WERI-Rb-1 (cell line): ENCODE results near the gene SECISBP2.

Source experiments
- DNase-seq: peaks from one replicate; pipeline ENCODE4 v3.0.0-alpha.2; 2020
- H3K27ac ChIP-seq: fragments of 250-450 bp; sonication (Bioruptor Pico); 2 replicates; pipeline ENCODE4 v1.5.1; 2020; ENCODE audit warnings: mild to moderate bottlenecking, moderate library complexity
- H3K27me3 ChIP-seq: fragments of 250-450 bp; sonication (Bioruptor Pico); 2 replicates; pipeline ENCODE4 v1.5.1; 2021; ENCODE audit warnings: mild to moderate bottlenecking, low read depth, moderate library complexity; ENCODE audit not compliant: insufficient read depth, severe bottlenecking
- H3K36me3 ChIP-seq: fragments of 250-450 bp; sonication (Bioruptor Pico); 2 replicates; pipeline ENCODE4 v1.5.1; 2020; ENCODE audit warnings: mild to moderate bottlenecking, moderate library complexity
- H3K4me3 ChIP-seq: 2 replicates; pipeline ENCODE4 v1.5.1; 2011; ENCODE audit warnings: low read depth, mild to moderate bottlenecking, control low read depth, low read length
- H3K9me3 ChIP-seq: fragments of 250-450 bp; sonication (Bioruptor Pico); 2 replicates; pipeline ENCODE4 v1.5.1; 2021; ENCODE audit warnings: mild to moderate bottlenecking, moderate library complexity; ENCODE audit not compliant: severe bottlenecking
- TF ChIP-seq, protein P1 (sequence below): IDR thresholded peaks from 2 replicates; pipeline ENCODE4 v1.5.1; 2011; ENCODE audit warnings: low read depth, mild to moderate bottlenecking, control low read depth, inconsistent platforms, low read length

Gene SECISBP2

GRCh38 chr9:89376286-89376685, 58.0 kb downstream of the SECISBP2 start:
- H3K27ac ChIP-seq: no peak overlapping the region
- H3K27me3 ChIP-seq: no peaks in the 10 kb centered on the region
- no peak overlapping the region for H3K4me3 ChIP-seq
- H3K36me3 ChIP-seq: peaks cover 10% of the 10 kb centered on the region
- DNase-seq: no peak
- TF ChIP-seq, protein P1, sequence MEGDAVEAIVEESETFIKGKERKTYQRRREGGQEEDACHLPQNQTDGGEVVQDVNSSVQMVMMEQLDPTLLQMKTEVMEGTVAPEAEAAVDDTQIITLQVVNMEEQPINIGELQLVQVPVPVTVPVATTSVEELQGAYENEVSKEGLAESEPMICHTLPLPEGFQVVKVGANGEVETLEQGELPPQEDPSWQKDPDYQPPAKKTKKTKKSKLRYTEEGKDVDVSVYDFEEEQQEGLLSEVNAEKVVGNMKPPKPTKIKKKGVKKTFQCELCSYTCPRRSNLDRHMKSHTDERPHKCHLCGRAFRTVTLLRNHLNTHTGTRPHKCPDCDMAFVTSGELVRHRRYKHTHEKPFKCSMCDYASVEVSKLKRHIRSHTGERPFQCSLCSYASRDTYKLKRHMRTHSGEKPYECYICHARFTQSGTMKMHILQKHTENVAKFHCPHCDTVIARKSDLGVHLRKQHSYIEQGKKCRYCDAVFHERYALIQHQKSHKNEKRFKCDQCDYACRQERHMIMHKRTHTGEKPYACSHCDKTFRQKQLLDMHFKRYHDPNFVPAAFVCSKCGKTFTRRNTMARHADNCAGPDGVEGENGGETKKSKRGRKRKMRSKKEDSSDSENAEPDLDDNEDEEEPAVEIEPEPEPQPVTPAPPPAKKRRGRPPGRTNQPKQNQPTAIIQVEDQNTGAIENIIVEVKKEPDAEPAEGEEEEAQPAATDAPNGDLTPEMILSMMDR: no peak
- H3K9me3 ChIP-seq: no peaks in the 10 kb centered on the region

DNA sequence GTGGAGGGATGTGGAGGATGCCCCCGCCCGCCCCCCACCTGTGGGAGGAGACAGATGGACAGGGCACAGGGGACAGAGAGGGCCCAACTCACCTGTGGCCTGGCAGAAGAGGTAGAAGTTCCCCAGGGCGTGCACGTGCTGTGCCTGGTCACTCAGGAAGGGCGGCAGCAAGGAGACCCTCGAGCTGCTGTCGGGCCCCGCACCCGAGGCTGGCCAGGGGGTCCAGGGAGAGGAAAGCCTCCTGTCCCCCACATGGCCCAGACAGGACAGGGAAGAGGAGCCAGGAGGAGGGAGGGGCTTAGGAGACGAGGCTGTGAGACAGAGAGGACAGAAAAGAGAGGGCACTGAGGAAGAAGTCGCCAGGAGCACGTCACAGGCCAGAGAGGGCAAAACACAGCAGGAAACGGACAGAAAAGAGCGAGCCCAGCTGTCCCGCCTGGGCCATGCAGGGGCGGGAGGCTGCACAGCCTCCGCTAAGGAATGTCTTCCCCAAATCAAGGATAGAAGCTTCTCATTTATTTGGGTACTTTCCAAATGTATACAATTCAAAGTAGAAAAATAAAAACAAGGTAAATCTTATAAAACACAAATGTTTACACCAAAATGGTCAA, 58.5 kb downstream of the SECISBP2 start:
- TF ChIP-seq, protein P1: no peak
- no peaks in the 10 kb centered on the region for H3K27me3 ChIP-seq
- no peak overlapping the region for H3K27ac ChIP-seq
- no peak overlapping the region for H3K4me3 ChIP-seq
- no peaks in the 10 kb centered on the region for H3K9me3 ChIP-seq
- no peak for DNase-seq
- peaks cover 13% of the 10 kb centered on the region for H3K36me3 ChIP-seq

- Histone ChIP-seq H3K36me3 (peaks cover 13% of the 10 kb centered on the region), H3K27me3 (no peaks in the 10 kb centered on the region), H3K27ac (no peak overlapping the region), H3K4me3 (no peak overlapping the region), H3K9me3 (no peaks in the 10 kb centered on the region)
- TF ChIP-seq, protein P1: no peak
- DNase-seq: no peak
Observed at GRCh38 chr9:89377411-89377810, 59.1 kb downstream of the SECISBP2 start.

DNA sequence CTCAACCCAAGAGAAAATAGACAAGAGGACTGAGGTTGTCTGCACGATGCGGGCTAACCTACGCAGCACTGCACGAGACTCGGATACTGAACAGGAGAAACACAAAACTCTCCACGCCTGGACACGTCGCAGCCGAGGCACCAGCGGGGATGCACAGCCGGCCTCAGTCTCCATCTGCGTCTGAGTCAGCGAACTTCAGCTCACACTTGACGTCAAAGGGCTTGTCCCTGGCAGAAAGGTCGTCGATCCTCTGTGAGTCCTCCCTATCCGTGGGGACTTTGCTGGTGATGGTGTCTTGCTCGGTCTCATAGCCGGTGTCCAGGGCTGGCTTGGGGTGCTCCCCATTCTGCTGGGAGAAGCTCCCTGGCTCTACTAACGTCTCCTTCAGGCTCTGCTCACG, 60.2 kb downstream of the SECISBP2 start:
- TF ChIP-seq, protein P1: no peak
- Histone ChIP-seq H3K27me3 (no peaks in the 10 kb centered on the region), H3K9me3 (no peaks in the 10 kb centered on the region), H3K4me3 (no peak overlapping the region), H3K27ac (no peak overlapping the region), H3K36me3 (peaks cover 13% of the 10 kb centered on the region)
- DNase-seq: no peak

- H3K27ac ChIP-seq: no peak overlapping the region
- no peak for DNase-seq
- H3K9me3 ChIP-seq: no peaks in the 10 kb centered on the region
- peaks cover 15% of the 10 kb centered on the region for H3K36me3 ChIP-seq
- no peaks in the 10 kb centered on the region for H3K27me3 ChIP-seq
- no peak overlapping the region for H3K4me3 ChIP-seq
- TF ChIP-seq, protein P1: no peak
Observed at GRCh38 chr9:89379031-89379430, 60.7 kb downstream of the SECISBP2 start.

DNA sequence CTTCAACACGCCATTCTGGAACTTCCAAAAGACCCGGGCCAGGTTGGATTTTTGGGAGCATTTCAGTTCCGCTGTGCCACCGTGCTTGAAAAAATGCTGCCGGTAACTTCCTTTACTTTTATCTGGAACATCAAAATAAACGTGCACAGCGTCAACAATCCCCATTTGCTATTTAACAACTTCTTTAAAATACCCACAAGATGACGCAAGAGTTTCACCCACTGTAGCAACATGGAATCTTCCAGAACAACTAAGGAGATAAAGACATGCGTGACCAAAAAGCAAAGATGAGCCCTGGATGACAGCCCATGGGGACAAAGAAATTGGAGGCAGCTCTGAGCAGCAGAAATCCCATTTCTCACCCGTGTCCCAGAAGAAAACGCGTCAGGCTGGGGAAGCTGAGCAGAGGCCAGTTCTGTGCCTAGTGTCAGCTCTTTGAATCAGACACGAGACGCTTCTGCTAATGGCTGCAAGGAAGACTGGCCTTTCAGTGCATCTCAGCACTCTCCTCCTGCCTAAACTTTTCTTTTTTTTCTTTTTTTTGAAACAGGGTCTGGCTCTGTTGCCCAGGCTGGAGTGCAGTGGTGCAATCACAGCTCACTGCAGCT, 61.3 kb downstream of the SECISBP2 start:
- Histone ChIP-seq H3K36me3 (peaks cover 17% of the 10 kb centered on the region), H3K27ac (no peak overlapping the region), H3K9me3 (no peaks in the 10 kb centered on the region), H3K27me3 (no peaks in the 10 kb centered on the region), H3K4me3 (no peak overlapping the region)
- TF ChIP-seq, protein P1: no peak
- DNase-seq: no peak
